HG03060 (cell line): ENCODE data around the gene TRIM17.

Experiments
- ATAC-seq: cut with Tn5 transposase; IDR thresholded peaks from one replicate; pipeline ENCODE4 v1.9.1; 2021; ENCODE audit warnings: low read depth, moderate number of reproducible peaks; ENCODE audit not compliant: unreplicated experiment

The TRIM17 gene

GRCh38 chr1:228361314-228362140, 55.1 kb downstream of the TRIM17 start:
- ATAC-seq: no peak

GRCh38 chr1:228360533-228361313, 55.9 kb downstream of the TRIM17 start:
- ATAC-seq: no peak

GRCh38 chr1:228359613-228360532, 56.8 kb downstream of the TRIM17 start:
- ATAC-seq: no peak

GRCh38 chr1:228358764-228359612, 57.7 kb downstream of the TRIM17 start:
- no peak for ATAC-seq

- ATAC-seq: no peak
Observed at GRCh38 chr1:228358039-228358763, 58.5 kb downstream of the TRIM17 start.
